HepG2 (cell line): ENCODE results near the gene ACOXL. TPM values are rescaled to one million over a fixed set of nuclear protein-coding genes. Genes with fewer than 3 reads are reported as not detected.
A peak's percentile ranks its signal among the peaks of the same experiment; 100 is the strongest.

ENCODE experiments used
- ATAC-seq: fragments of 200-7000 bp; cut with Tn5 transposase; 3 replicates; pipeline ENCODE4 v1.9.1; 2020; ENCODE audit warnings: mild to moderate bottlenecking, moderate library complexity
- BruUV-seq: library from RNA; stranded (reverse); fragments of 400-500 nt; replicated peaks from 2 replicates; lab custom pipeline; 2021; lab: Mats Ljungman, UMichigan
- CTCF ChIA-PET: fragments of 300-600 bp; formaldehyde crosslinking; extraction: SDS; loops from one replicate; lab custom pipeline; 2021; ENCODE audit warnings: low total read pairs, inconsistent platforms, low intra/inter-chr PET ratio; lab: Yijun Ruan, JAX
- POLR2A ChIA-PET: fragments of 350-600 bp; sonication (Branson Sonifier 250); formaldehyde crosslinking; loops from one replicate; lab custom pipeline; 2020; ENCODE audit warnings: antibody characterized with exemption, inconsistent platforms; lab: Yijun Ruan, JAX
- DNase-seq: peaks from one replicate; pipeline ENCODE4 v3.0.0-alpha.2; 2015; ENCODE audit warnings: low spot score
- FAIRE-seq: peaks from 3 replicates; lab custom pipeline; 2011; peaks lifted over from hg19 to GRCh38; lab: Jason Lieb, UNC
- H2AFZ ChIP-seq: one replicate; pipeline ENCODE4 v1.6.1; 2011; ENCODE audit warnings: low read length, inconsistent platforms
- H3K27ac ChIP-seq: fragments of 300-600 bp; 3 replicates; pipeline ENCODE4 v1.8.0; 2011; ENCODE audit warnings: mixed run types, mild to moderate bottlenecking, mixed read lengths, low read length, inconsistent platforms; ENCODE audit not compliant: insufficient read depth; ENCODE audit errors: extremely low read length
- H3K27me3 ChIP-seq, 2 experiments: fragments of 200-600 bp in 1 of 2; 2 replicates in 1 of 2; 3 replicates in 1 of 2; pipeline versions ENCODE4 v1.6.0 to v1.8.0; 2011; ENCODE audit warnings: low read length in 2 of 2, mild to moderate bottlenecking in 2 of 2, moderate library complexity in 2 of 2, inconsistent platforms in 1 of 2; ENCODE audit not compliant: insufficient read depth in 2 of 2, control insufficient read depth in 1 of 2
- H3K36me3 ChIP-seq, 2 experiments: fragments of 200-600 bp in 1 of 2; replicated peaks in 1 of 2; 2 replicates in 1 of 2; 3 replicates in 1 of 2; pipeline versions ENCODE4 v1.5.1 to v1.8.0; 2011; ENCODE audit warnings: low read length in 2 of 2, inconsistent platforms in 1 of 2; ENCODE audit not compliant: insufficient read depth in 2 of 2, control insufficient read depth in 1 of 2
- H3K4me1 ChIP-seq: 2 replicates; pipeline ENCODE4 v1.5.1; 2012; ENCODE audit warnings: low read length, inconsistent platforms; ENCODE audit not compliant: insufficient read depth
- H3K4me2 ChIP-seq: 2 replicates; pipeline ENCODE4 v1.6.0; 2011; ENCODE audit warnings: low read depth, low read length, inconsistent platforms
- H3K4me3 ChIP-seq, 3 experiments: fragments of 200-600 bp in 1 of 3; sonication (generic), shearing (Covaris generic) in 1 of 3; replicated peaks in 1 of 3; 2 replicates each; pipeline ENCODE4 v1.5.1; 2011 to 2016; ENCODE audit warnings: low read length in 3 of 3, inconsistent platforms in 2 of 3, low read depth in 2 of 3, mild to moderate bottlenecking in 2 of 3, control low read depth in 1 of 3, mixed read lengths in 1 of 3; ENCODE audit not compliant: insufficient read depth in 1 of 3
- H3K79me2 ChIP-seq: one replicate; pipeline ENCODE4 v1.6.1; 2011; ENCODE audit warnings: low read length, inconsistent platforms; ENCODE audit not compliant: insufficient read depth
- H3K9ac ChIP-seq: 2 replicates; pipeline ENCODE4 v1.6.0; 2011; ENCODE audit warnings: mild to moderate bottlenecking, low read depth, low read length, inconsistent platforms; ENCODE audit not compliant: insufficient read depth
- H3K9me3 ChIP-seq: 2 replicates; pipeline ENCODE4 v1.5.1; 2012; ENCODE audit warnings: mild to moderate bottlenecking, low read length
- H4K20me1 ChIP-seq: 2 replicates; pipeline ENCODE4 v1.6.0; 2011; ENCODE audit warnings: inconsistent platforms, mild to moderate bottlenecking, low read length, moderate library complexity; ENCODE audit not compliant: insufficient read depth
- ATF7 ChIP-seq, 2 experiments: fragments of 450-650 bp in 1 of 2; sonication (generic) in 1 of 2; formaldehyde crosslinking in 1 of 2; IDR thresholded peaks; 2 replicates each; pipeline versions ENCODE4 v1.4.0 to v1.6.1; 2016 to 2020; ENCODE audit warnings: antibody characterized with exemption in 1 of 2, mild to moderate bottlenecking in 1 of 2, missing genetic modification reagents in 1 of 2
- ELF4 ChIP-seq: sonication (generic); formaldehyde crosslinking; IDR thresholded peaks from 2 replicates; pipeline ENCODE4 v1.5.0; 2020; ENCODE audit warnings: missing genetic modification reagents, mild to moderate bottlenecking, moderate library complexity, borderline replicate concordance
- FOXO1 ChIP-seq: sonication (generic); formaldehyde crosslinking; IDR thresholded peaks from 2 replicates; pipeline ENCODE4 v1.4.0; 2020; ENCODE audit warnings: missing genetic modification reagents
- KLF6 ChIP-seq: IDR thresholded peaks from 2 replicates; pipeline ENCODE4 v1.8.0; 2016; ENCODE audit warnings: missing biosample characterization, missing genetic modification reagents
- MAZ ChIP-seq, 2 experiments: sonication (generic) in 1 of 2; formaldehyde crosslinking in 1 of 2; IDR thresholded peaks; 2 replicates each; pipeline versions ENCODE4 v1.5.0 to v1.6.1; 2012 to 2020; ENCODE audit warnings: low read depth in 2 of 2, mild to moderate bottlenecking in 2 of 2, borderline replicate concordance in 1 of 2, improper control_type of control experiment in 1 of 2, low read length in 1 of 2, missing genetic modification reagents in 1 of 2, moderate library complexity in 1 of 2
- MIXL1 ChIP-seq: IDR thresholded peaks from 2 replicates; pipeline ENCODE4 v1.6.1; 2016
- POLR2G ChIP-seq: fragments of 200-400 bp; formaldehyde crosslinking; IDR thresholded peaks from 2 replicates; pipeline ENCODE4 v1.6.1; 2018; ENCODE audit warnings: mild to moderate bottlenecking, low read depth, low read length, moderate library complexity
- SIX4 ChIP-seq: sonication (generic); formaldehyde crosslinking; IDR thresholded peaks from 2 replicates; pipeline ENCODE4 v1.4.0; 2020; ENCODE audit warnings: missing genetic modification reagents
- TGIF2 ChIP-seq: IDR thresholded peaks from 2 replicates; pipeline ENCODE4 v1.6.1; 2016; ENCODE audit warnings: control low read depth, missing compliant biosample characterization
- YEATS2 ChIP-seq: sonication (generic); formaldehyde crosslinking; IDR thresholded peaks from 2 replicates; pipeline ENCODE4 v1.4.0; 2020; ENCODE audit warnings: missing genetic modification reagents, borderline replicate concordance
- YY1 ChIP-seq: IDR thresholded peaks from 2 replicates; pipeline ENCODE4 v1.6.1; 2011; ENCODE audit warnings: low read length, low read depth, moderate library complexity, mild to moderate bottlenecking; ENCODE audit not compliant: insufficient read depth, insufficient replicate concordance
- ZBTB7B ChIP-seq: sonication (generic); formaldehyde crosslinking; IDR thresholded peaks from 2 replicates; pipeline ENCODE4 v1.4.0; 2020; ENCODE audit warnings: missing genetic modification reagents
- ZNF205 ChIP-seq: IDR thresholded peaks from 2 replicates; pipeline ENCODE4 v1.6.1; 2018; ENCODE audit warnings: missing biosample characterization, missing genetic modification reagents
- ZNF44 ChIP-seq: sonication (generic); formaldehyde crosslinking; IDR thresholded peaks from 2 replicates; pipeline ENCODE4 v1.5.1; 2020; ENCODE audit warnings: mild to moderate bottlenecking, missing genetic modification reagents
- ZNF598 ChIP-seq: sonication (generic); formaldehyde crosslinking; IDR thresholded peaks from 2 replicates; pipeline ENCODE4 v1.5.1; 2020; ENCODE audit warnings: mild to moderate bottlenecking, missing genetic modification reagents, borderline replicate concordance
- WGBS: methylation state at CpG from one replicate; pipeline ENCODE4 v1.1.6; 2017; ENCODE audit warnings: low lambda C conversion rate; 5-methylcytosine and 5-hydroxymethylcytosine counted together
- in situ Hi-C: cut with HindIII; loops from 2 replicates; pipeline ENCODE4 v1.10.0; 2017; ENCODE audit warnings: low pct_unique_long_range_greater_than_20kb; ENCODE audit not compliant: extremely low pct_ligation_motif_present
- intact Hi-C: fragments of 100-400 bp; cut with micrococcal nuclease; formaldehyde crosslinking; loops from one replicate; pipeline ENCODE4 v1.10.0; 2022; ENCODE audit not compliant: unreplicated experiment
- polyA plus RNA-seq, 8 experiments: library from polyadenylated mRNA; depleted of rRNA in 3 of 8; stranded (reverse) in 7 of 8; unstranded in 1 of 8; fragments of >200 nt; fragmentation: Illumina TruSeq in 4 of 8; extraction: Trizol in 4 of 8; gene quantifications; 2 replicates each; pipeline versions ENCODE4 v1.2.1 to v1.2.3, GENCODE V29; 2011 to 2016; ENCODE audit warnings: low read depth in 4 of 8, missing spikeins in 1 of 8, mixed read lengths in 1 of 8; ENCODE audit not compliant: insufficient read depth in 1 of 8
- total RNA-seq, 5 experiments: library from RNA; depleted of rRNA; stranded (reverse); fragments of >200 nt; fragmentation: Illumina TruSeq; extraction: Trizol; gene quantifications; 2 replicates each; pipeline ENCODE4 v1.2.3, GENCODE V29; 2016; ENCODE audit warnings: low read depth in 1 of 5
- TF ChIP-seq, protein P1 (sequence below), 2 experiments: sonication (generic) in 1 of 2; formaldehyde crosslinking in 1 of 2; IDR thresholded peaks; 2 replicates each; pipeline versions ENCODE4 v1.4.0 to v1.6.1; 2018 to 2020; ENCODE audit warnings: missing genetic modification reagents in 2 of 2, borderline replicate concordance in 1 of 2, low read depth in 1 of 2, mild to moderate bottlenecking in 1 of 2, missing biosample characterization in 1 of 2

The ACOXL gene
- total and polyA plus RNA-seq, 2 of the 13 experiments (the other 11 are each of a cell fraction or from before 2014, with no cell fraction given), result not detected

DNA sequence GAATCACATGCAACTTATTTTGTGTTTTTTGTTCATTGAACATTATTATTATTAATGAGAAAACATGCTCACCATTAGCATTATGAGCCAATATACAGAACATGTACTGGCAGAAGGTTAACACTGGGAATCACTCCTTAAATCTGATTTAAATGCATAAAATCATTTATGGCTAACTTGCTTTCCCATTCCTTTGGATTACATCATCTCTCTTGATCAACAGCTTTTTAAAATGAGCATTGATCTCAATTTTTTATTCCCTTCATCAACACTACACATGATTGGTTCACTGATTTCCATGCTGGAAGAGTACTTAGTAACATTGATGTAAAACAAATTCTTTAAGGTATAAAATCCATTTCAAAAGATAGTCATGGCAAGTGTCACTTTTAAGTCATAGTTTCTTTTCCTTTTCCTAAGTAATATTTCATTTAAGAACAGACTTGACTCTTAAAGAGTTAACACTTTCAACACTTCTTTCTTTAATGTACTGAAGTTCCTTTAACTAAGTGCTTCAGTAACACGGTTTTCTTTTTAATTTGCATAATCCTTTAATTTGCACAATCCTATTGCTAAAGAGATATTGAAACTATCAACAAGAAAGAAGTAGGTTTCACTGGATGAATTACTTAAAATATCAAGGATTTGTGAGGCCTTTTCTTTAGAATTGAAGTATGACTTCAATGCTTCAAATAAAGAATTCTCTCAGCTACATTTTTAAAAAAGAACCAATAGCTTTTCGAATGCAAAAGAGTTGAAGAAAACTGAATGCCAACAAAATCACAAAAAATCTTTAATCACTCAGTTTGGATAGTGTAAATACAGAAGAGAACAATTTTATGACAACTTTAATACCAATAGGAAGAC, 29.6 kb upstream of the ACOXL start:
- ChIA-PET CTCF (no interaction called here), POLR2A (no interaction called here)
- H3K36me3 ChIP-seq, result no peaks in the 10 kb centered on the region
- intact Hi-C loops, result no loop called here
- no peak overlapping the region for H3K9ac ChIP-seq
- no peak overlapping the region for H3K4me2 ChIP-seq
- DNase-seq, result no peak
- no peaks in the 10 kb centered on the region for H3K9me3 ChIP-seq
- peaks cover 0 to 9% of the 10 kb centered on the region in 2 experiments; a peak in 2 of 5 replicates for H3K27me3 ChIP-seq
- H3K27ac ChIP-seq, result no peak overlapping the region
- H3K4me1 ChIP-seq, result no peaks in the 10 kb centered on the region
- no peak overlapping the region for H3K4me3 ChIP-seq
- 0% methylated on average over 2 of the region's 2 CpGs for WGBS
- no peak for ATAC-seq
- no peak overlapping the region for H2AFZ ChIP-seq
- no peaks in the 10 kb centered on the region for H4K20me1 ChIP-seq
- BruUV-seq, result no TSS peak
- FAIRE-seq, result no peak
- H3K79me2 ChIP-seq, result no peaks in the 10 kb centered on the region
- TF ChIP-seq TGIF2 (CRISPR knock-in tag) (no peak), ATF7 (IDR thresholded peaks at IDR 0.05) (peak; percentile 67; the same call in 1 of the 2 replicates), ATF7 (CRISPR knock-in tag; IDR thresholded peaks at IDR 0.05) (no peak), YEATS2 (CRISPR knock-in tag) (no peak)
- TF ChIP-seq, all 625 proteins: peak for 1
- in situ Hi-C loops, result no loop called here

DNA sequence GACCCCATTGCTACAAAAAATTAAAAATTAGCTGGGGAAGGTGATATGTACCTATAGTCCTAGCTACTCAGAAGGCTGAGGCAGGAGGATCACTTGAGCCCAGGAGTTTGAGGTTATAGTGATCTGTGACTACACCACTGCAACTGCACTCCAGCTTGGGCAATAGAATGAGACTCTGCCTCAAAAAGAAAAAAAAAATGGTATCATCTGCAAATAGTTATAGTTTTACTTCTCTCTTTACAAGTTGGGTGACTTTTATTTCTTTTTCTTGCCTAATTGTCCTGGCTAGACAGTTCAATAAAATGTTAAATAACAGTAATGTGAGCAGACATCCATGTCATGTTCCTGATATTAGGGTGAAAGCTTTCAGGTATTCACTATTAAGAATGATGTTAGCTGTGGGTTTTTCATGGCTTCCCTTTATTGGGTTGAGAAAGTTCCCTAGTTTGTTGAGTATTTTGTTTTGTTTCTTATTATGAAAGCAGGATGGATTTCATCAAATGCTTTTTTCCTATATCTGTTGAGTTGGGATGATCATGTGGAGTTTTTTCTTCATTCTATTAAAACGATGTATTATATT, 24.9 kb upstream of the ACOXL start:
- H4K20me1 ChIP-seq, result no peaks in the 10 kb centered on the region

More for the DNA sequence above, 24.9 kb upstream of the ACOXL start:
- Histone ChIP-seq H3K4me1 (no peaks in the 10 kb centered on the region), H3K4me3 (no peak overlapping the region), H2AFZ (no peak overlapping the region), H3K9me3 (no peaks in the 10 kb centered on the region), H3K4me2 (no peak overlapping the region)
- 0% methylated on average over 1 of the region's 1 CpG for WGBS
- FAIRE-seq, result no peak
- in situ Hi-C loops, result no loop called here
- TF ChIP-seq FOXO1, result no peak
- TF ChIP-seq ZBTB7B (CRISPR knock-in tag), result no peak
- no peak for TF ChIP-seq ZNF598
- TF ChIP-seq SIX4 (CRISPR knock-in tag), result no peak
- TF ChIP-seq MIXL1 (CRISPR knock-in tag), result no peak
- TF ChIP-seq ELF4 (CRISPR knock-in tag), result no peak
- no peak for TF ChIP-seq MAZ (IDR thresholded peaks at IDR 0.05; ENCODE audit: borderline replicate concordance, low read depth, low read length)
- TF ChIP-seq MAZ (CRISPR knock-in tag; IDR thresholded peaks at IDR 0.05; ENCODE audit: low read depth), result no peak
- TF ChIP-seq ZNF44, result no peak
- no peak for TF ChIP-seq YY1
- TF ChIP-seq, protein P1, sequence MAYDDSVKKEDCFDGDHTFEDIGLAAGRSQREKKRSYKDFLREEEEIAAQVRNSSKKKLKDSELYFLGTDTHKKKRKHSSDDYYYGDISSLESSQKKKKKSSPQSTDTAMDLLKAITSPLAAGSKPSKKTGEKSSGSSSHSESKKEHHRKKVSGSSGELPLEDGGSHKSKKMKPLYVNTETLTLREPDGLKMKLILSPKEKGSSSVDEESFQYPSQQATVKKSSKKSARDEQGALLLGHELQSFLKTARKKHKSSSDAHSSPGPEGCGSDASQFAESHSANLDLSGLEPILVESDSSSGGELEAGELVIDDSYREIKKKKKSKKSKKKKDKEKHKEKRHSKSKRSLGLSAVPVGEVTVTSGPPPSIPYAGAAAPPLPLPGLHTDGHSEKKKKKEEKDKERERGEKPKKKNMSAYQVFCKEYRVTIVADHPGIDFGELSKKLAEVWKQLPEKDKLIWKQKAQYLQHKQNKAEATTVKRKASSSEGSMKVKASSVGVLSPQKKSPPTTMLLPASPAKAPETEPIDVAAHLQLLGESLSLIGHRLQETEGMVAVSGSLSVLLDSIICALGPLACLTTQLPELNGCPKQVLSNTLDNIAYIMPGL (CRISPR knock-in tag; IDR thresholded peaks at IDR 0.05; ENCODE audit: borderline replicate concordance in 1 of 2, low read depth in 1 of 2), result no peak
- no peak for TF ChIP-seq POLR2G
- TF ChIP-seq ZNF205 (CRISPR knock-in tag), result no peak
- TF ChIP-seq KLF6, result no peak
- TF ChIP-seq, all 625 proteins: peak for 0
- Histone ChIP-seq H3K79me2 (no peaks in the 10 kb centered on the region), H3K27ac (no peak overlapping the region), H3K27me3 (peaks cover 7 to 25% of the 10 kb centered on the region in 2 experiments), H3K36me3 (no peaks in the 10 kb centered on the region), H3K9ac (no peak overlapping the region)
- ChIA-PET POLR2A (no interaction called here), CTCF (no interaction called here)
- DNase-seq (no peak), ATAC-seq (no peak)
- intact Hi-C loops, result no loop called here
- no TSS peak for BruUV-seq
